SK-N-MC (cell line): ENCODE measurements around the gene FXR2.

Experiments used
- EZH2 ChIP-seq: fragments of 200-600 bp; sonication (generic); IDR thresholded peaks from one replicate; pipeline ENCODE4 v1.6.1; 2017; ENCODE audit warnings: antibody characterized with exemption
- FOXP2 ChIP-seq: optimal IDR thresholded peaks from 2 replicates; pipeline ENCODE3; 2011; ENCODE audit warnings: mild to moderate bottlenecking, moderate library complexity; ENCODE audit not compliant: insufficient read depth; ENCODE audit errors: extremely low read length, control extremely low read depth
- POLR2AphosphoS5 ChIP-seq: IDR thresholded peaks from 2 replicates; pipeline ENCODE4 v1.6.1; 2012; ENCODE audit warnings: mild to moderate bottlenecking, low read depth, low read length, borderline replicate concordance

DNA sequence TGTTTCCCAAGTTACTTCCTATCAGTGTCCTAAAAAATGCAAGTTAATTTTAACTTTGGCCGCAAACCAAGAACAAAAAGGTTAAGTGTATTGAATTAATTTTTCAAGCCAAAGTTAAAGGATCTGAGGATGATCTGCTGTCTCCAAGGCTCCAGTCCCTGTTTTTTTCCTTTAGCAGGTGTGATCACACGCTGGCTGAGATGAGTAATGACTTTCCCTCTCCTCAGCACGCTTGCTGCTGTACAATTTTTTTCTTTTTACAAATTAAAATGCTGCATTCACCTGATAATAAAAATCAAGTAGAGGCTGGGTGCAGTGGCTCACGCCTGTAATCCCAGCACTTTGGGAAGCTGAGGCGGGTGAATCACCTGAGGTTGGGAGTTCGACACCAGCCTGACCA lies 69.8 kb downstream of the FXR2 start:
- TF ChIP-seq EZH2 (no peak), POLR2AphosphoS5 (no peak), FOXP2 (no peak)
